Upper lobe of left lung (tissue), 6 donors: ENCODE results near the gene CTXND1. TPM values are rescaled to one million over a fixed set of nuclear protein-coding genes. Genes with fewer than 3 reads are reported as not detected.

Source experiments
- ATAC-seq, 2 donors: fragments of 200-7000 bp; cut with Tn5 transposase; one replicate each; pipeline ENCODE4 v1.9.1; 2022; ENCODE audit warnings: mild to moderate bottlenecking in 2 of 2, moderate library complexity in 2 of 2; ENCODE audit not compliant: low FRiP score in 2 of 2
- DNase-seq, 2 donors: peaks; one replicate each; pipeline ENCODE4 v3.0.0-alpha.2; 2019 to 2020
- H3K27ac ChIP-seq, 4 donors: fragments of 200-600 bp; sonication (generic); one replicate each; pipeline ENCODE4 v1.5.1; 2016 to 2019
- H3K27me3 ChIP-seq, 4 donors: fragments of 200-600 bp; sonication (generic); one replicate each; pipeline ENCODE4 v1.5.1; 2017 to 2019
- H3K36me3 ChIP-seq, 4 donors: fragments of 200-600 bp; sonication (generic); one replicate each; pipeline ENCODE4 v1.5.1; 2016 to 2019
- H3K4me1 ChIP-seq, 4 donors: fragments of 200-600 bp; sonication (generic); one replicate each; pipeline ENCODE4 v1.5.1; 2018 to 2019
- H3K4me3 ChIP-seq, 4 donors: fragments of 200-600 bp; sonication (generic); one replicate each; pipeline ENCODE4 v1.5.1; 2017 to 2019; ENCODE audit warnings: mild to moderate bottlenecking in 2 of 4, moderate library complexity in 1 of 4
- H3K9me3 ChIP-seq, 4 donors: fragments of 200-600 bp; sonication (generic); one replicate each; pipeline ENCODE4 v1.5.1; 2018 to 2019
- EP300 ChIP-seq, 4 donors: sonication (generic); formaldehyde crosslinking; IDR thresholded peaks; one replicate each; pipeline ENCODE4 v1.5.1; 2017; ENCODE audit warnings: antibody characterized with exemption in 4 of 4, control low read depth in 2 of 4
- POLR2A ChIP-seq, 4 donors: fragments of 450-650 bp; IDR thresholded peaks; one replicate each; pipeline ENCODE4 v1.5.1; 2016 to 2017; ENCODE audit warnings: antibody characterized with exemption in 4 of 4, mild to moderate bottlenecking in 2 of 4
- POLR2AphosphoS5 ChIP-seq, 2 donors: sonication (generic); formaldehyde crosslinking; IDR thresholded peaks; one replicate each; pipeline ENCODE4 v1.5.1; 2017; ENCODE audit warnings: antibody characterized with exemption in 2 of 2
- WGBS, 2 donors: methylation state at CpG; one replicate each; pipeline ENCODE4 v1.1.5; 2017 to 2018; 5-methylcytosine and 5-hydroxymethylcytosine counted together
- total RNA-seq, 6 donors: library from RNA; depleted of rRNA in 4 of 6; stranded (reverse); fragments of >200 nt in 4 of 6; gene quantifications; one replicate each; pipeline versions ENCODE4 v1.1.0 to v1.2.1, GENCODE V29; 2016 to 2021
- TF ChIP-seq, protein P1 (sequence below), 6 experiments: fragments of 450-650 bp in 4 of 6; fragments of 200-600 bp in 2 of 6; sonication (generic) in 2 of 6; IDR thresholded peaks; one replicate each; pipeline ENCODE4 v1.5.1; 2016 to 2019; ENCODE audit warnings: antibody characterized with exemption in 6 of 6
- donor health status: DM: no; HTN: no; CAD: no; lungs with moderate emphysema.
- donor health status: DM: no; HTN: yes; CAD: no; lungs with severe emphysema.

CTXND1 gene
- total RNA-seq, 6 donors from 2014 or later, result 0.10 to 4.1 (median 1.1) TPM

DNA sequence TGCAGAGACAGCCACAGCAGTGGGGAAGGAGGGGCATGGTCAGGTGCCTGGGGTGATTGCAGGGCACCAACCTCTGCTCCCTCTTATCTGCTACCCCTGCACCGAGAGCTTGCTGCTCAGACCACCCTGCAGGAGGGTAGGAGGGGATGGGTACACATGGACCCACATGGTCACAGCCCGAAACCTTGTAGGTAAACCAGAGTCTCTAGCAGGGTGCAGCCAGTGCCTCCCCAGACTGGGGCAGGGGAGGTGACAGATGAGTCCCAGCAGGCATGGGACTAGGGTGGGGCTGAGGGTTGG lies 50.0 kb downstream of the CTXND1 start:
- WGBS, 2 donors, result 90% methylated on average over 2 of the region's 2 CpGs; no CpG with 5 or more reads in 1 of the 2 donors
- Histone ChIP-seq H3K4me1 (no peaks in the 10 kb centered on the region), H3K9me3 (no peaks in the 10 kb centered on the region), H3K27me3 (no peaks in the 10 kb centered on the region), H3K36me3 (no peaks in the 10 kb centered on the region), H3K4me3 (no peak overlapping the region), H3K27ac (no peak overlapping the region)
- no peak for DNase-seq
- no peak for ATAC-seq
- no peak for TF ChIP-seq EP300 (IDR thresholded peaks at IDR 0.05)
- TF ChIP-seq POLR2AphosphoS5 (IDR thresholded peaks at IDR 0.05), result no peak
- TF ChIP-seq POLR2A (IDR thresholded peaks at IDR 0.05), result no peak
- TF ChIP-seq, protein P1, sequence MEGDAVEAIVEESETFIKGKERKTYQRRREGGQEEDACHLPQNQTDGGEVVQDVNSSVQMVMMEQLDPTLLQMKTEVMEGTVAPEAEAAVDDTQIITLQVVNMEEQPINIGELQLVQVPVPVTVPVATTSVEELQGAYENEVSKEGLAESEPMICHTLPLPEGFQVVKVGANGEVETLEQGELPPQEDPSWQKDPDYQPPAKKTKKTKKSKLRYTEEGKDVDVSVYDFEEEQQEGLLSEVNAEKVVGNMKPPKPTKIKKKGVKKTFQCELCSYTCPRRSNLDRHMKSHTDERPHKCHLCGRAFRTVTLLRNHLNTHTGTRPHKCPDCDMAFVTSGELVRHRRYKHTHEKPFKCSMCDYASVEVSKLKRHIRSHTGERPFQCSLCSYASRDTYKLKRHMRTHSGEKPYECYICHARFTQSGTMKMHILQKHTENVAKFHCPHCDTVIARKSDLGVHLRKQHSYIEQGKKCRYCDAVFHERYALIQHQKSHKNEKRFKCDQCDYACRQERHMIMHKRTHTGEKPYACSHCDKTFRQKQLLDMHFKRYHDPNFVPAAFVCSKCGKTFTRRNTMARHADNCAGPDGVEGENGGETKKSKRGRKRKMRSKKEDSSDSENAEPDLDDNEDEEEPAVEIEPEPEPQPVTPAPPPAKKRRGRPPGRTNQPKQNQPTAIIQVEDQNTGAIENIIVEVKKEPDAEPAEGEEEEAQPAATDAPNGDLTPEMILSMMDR (IDR thresholded peaks at IDR 0.05), result no peak

DNA sequence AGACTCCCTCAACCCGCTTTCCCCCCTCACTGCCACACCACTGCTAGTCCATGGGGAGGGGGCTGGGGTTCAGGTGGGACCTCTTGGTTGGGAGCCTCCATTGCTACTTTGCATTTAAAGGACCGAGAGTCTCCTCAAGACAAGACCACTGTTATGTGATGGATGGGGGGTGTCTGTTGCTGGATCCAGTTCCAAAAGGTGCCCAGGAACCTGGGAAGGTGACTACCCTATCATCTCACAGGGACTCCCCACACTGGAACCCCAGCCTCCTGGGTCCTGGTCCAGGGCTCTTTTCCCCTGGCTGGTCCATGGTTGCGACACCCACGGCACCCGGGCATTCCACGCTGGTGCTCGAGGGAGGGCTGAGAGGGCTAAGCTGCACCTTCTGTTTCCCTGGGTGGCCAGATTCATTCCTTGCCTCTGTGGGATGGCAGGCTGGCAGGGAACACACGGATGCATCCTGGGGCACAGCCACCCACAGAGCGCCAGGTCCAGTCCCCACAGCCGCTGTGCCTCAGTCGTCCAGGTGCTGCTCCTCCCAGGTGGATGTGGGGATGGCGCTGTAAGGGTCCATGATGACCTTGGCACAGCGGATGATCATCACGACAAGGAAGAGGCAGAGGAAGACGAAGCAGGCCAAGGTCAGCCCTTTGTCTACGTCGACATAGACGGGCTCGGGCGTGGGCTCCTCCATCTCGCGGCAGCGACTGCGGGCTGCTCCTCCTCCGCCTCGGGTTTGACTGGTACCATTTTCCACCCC lies 50.6 kb downstream of the CTXND1 start:
- H3K9me3 ChIP-seq, result no peaks in the 10 kb centered on the region
- ATAC-seq, result no peak
- WGBS, 2 donors, result 82 to 88% methylated on average over 23 of the region's 26 CpGs
- no peaks in the 10 kb centered on the region for H3K27me3 ChIP-seq
- H3K4me1 ChIP-seq, result no peaks in the 10 kb centered on the region
- DNase-seq, result peak in 1 of 2 donors; percentile 54
- H3K27ac ChIP-seq, result no peak overlapping the region
- TF ChIP-seq EP300 (IDR thresholded peaks at IDR 0.05) (no peak), POLR2AphosphoS5 (IDR thresholded peaks at IDR 0.05) (no peak), POLR2A (IDR thresholded peaks at IDR 0.05) (no peak)
- TF ChIP-seq, protein P1 (IDR thresholded peaks at IDR 0.05), result no peak
- H3K4me3 ChIP-seq, result no peak overlapping the region
- H3K36me3 ChIP-seq, result no peaks in the 10 kb centered on the region

DNA sequence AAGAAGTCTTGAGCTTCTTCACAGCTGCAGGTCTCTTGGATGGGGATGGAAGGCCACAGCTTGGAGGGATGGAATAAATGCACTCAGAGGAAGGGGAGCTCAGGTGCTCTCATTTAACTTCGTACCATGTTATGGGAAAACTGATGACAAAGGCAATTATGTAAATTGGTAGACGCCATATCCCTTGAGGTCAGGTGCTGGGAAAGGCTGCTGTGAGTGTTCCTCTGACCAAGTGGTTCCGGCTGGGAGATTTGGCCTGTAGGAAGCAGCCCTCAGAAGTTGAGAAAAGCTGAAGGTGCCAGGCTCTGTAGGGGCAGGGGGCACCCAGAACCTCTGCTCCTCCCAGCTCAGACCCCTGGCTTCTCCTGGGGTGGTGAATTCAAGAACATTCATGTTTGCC lies 52.1 kb downstream of the CTXND1 start:
- 88 to 98% methylated on average over 3 of the region's 3 CpGs for WGBS, 2 donors
- TF ChIP-seq EP300 (IDR thresholded peaks at IDR 0.05) (no peak), POLR2A (IDR thresholded peaks at IDR 0.05) (no peak), POLR2AphosphoS5 (IDR thresholded peaks at IDR 0.05) (no peak)
- TF ChIP-seq, protein P1 (IDR thresholded peaks at IDR 0.05), result no peak
- Histone ChIP-seq H3K36me3 (no peaks in the 10 kb centered on the region), H3K9me3 (no peaks in the 10 kb centered on the region), H3K4me3 (no peak overlapping the region), H3K4me1 (no peaks in the 10 kb centered on the region), H3K27me3 (no peaks in the 10 kb centered on the region), H3K27ac (no peak overlapping the region)
- no peak for ATAC-seq
- DNase-seq, result no peak

DNA sequence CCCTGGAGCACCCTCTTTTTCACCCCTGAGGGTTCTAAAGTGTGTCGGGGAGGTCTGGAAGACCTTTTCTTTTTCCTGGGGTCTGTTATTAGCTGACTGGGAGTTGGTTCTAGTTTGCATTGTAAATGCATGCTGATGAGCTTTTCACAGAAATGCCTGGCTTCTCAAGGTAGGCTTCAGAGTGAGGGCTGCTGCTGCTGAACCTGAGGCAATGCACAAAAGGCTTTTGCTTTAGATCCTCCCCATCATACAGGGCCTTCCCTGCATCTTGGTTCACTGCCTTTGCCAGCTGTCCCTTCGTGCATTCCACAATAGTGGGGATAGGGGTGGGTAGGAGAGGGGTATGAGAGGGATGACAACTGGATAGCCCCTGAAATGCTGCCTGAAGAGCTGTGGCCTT lies 52.6 kb downstream of the CTXND1 start:
- Histone ChIP-seq H3K27me3 (no peaks in the 10 kb centered on the region), H3K9me3 (no peaks in the 10 kb centered on the region), H3K4me1 (no peaks in the 10 kb centered on the region), H3K4me3 (no peak overlapping the region), H3K36me3 (no peaks in the 10 kb centered on the region), H3K27ac (no peak overlapping the region)
- ATAC-seq (no peak), DNase-seq (no peak)
- WGBS, 2 donors, result 55 to 93% methylated on average over 2 of the region's 2 CpGs
- TF ChIP-seq, protein P1 (IDR thresholded peaks at IDR 0.05), result no peak
- no peak for TF ChIP-seq POLR2A (IDR thresholded peaks at IDR 0.05)
- TF ChIP-seq EP300 (IDR thresholded peaks at IDR 0.05), result no peak
- TF ChIP-seq POLR2AphosphoS5 (IDR thresholded peaks at IDR 0.05), result no peak

DNA sequence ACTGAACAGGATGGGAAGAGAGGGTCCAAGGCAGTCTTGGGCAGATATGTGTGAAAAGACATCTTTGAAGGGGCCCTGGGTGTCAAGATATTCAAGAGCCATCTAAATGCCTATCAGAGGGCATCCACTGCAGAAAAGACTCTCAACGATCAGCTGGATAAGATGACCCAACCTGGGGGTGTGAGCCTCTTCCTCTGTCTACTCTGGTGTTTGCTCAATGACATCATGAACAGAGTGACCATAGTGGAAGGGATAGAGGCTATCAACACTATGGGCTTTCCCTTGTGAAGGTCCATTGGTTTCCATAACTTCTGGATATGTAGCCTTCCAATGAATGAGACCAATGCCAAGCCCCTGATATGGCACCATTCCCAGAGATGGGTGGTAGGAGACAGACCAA lies 57.1 kb downstream of the CTXND1 start:
- DNase-seq (no peak), ATAC-seq (no peak)
- Histone ChIP-seq H3K36me3 (no peaks in the 10 kb centered on the region), H3K27me3 (no peaks in the 10 kb centered on the region), H3K9me3 (no peaks in the 10 kb centered on the region), H3K4me1 (no peaks in the 10 kb centered on the region), H3K27ac (no peak overlapping the region), H3K4me3 (no peak overlapping the region)
- WGBS, 2 donors, result 88 to 100% methylated on average over 1 of the region's 1 CpG
- TF ChIP-seq POLR2AphosphoS5 (IDR thresholded peaks at IDR 0.05) (no peak), POLR2A (IDR thresholded peaks at IDR 0.05) (no peak), EP300 (IDR thresholded peaks at IDR 0.05) (no peak)
- TF ChIP-seq, protein P1 (IDR thresholded peaks at IDR 0.05), result no peak
